H4 (cell line): ENCODE data around the gene TCP11X1. TPM values are rescaled to one million over a fixed set of nuclear protein-coding genes. Genes with fewer than 3 reads are reported as not detected.
"Not testable (repeated sequence)": the region's sequence is repeated elsewhere in the genome, so short reads cannot be mapped to it uniquely, and the experiment has no call there.

Experiments
- DNase-seq: peaks from one replicate; pipeline ENCODE4 v3.0.0-alpha.2; 2015; ENCODE audit warnings: low spot score
- total RNA-seq: library from RNA; depleted of rRNA; stranded (reverse); fragments of >200 nt; shearing (Covaris generic); gene quantifications from 2 replicates; pipeline ENCODE4 v1.2.3, GENCODE V29; 2014; rRNA removed

TCP11X1 gene
- 0.06 TPM in 1 of 2 replicates, not detected in the other for total RNA-seq

GRCh38 chrX:102214986-102215385 is at the start of gene TCP11X1:
TSS of gene TCP11X1 (plus strand) at chrX:102215301.
- not testable (repeated sequence) for DNase-seq

- DNase-seq: no peak
These were observed 29.0 kb upstream of the TCP11X1 start for GRCh38 chrX:102185967-102186720.

- DNase-seq: not testable (repeated sequence)
These were observed 7.2 kb upstream of the TCP11X1 start for GRCh38 chrX:102207940-102208339.

- not testable (repeated sequence) for DNase-seq
These were observed 1.4 kb downstream of the TCP11X1 start for GRCh38 chrX:102216497-102216896.

- DNase-seq: not testable (repeated sequence)
These were observed 20.6 kb downstream of the TCP11X1 start for GRCh38 chrX:102235678-102236077.

GRCh38 chrX:102240265-102240664 is 25.2 kb downstream of the TCP11X1 start:
- not testable (repeated sequence) for DNase-seq

GRCh38 chrX:102246893-102247292 is 31.8 kb downstream of the TCP11X1 start, which contains the start of gene NXF2:
TSS of gene NXF2 (plus strand) at chrX:102247167. CDS start at chrX:102307079, 59,912 bp downstream.
- DNase-seq: not testable (repeated sequence)

- DNase-seq: not testable (repeated sequence)
These were observed 57.1 kb downstream of the TCP11X1 start for GRCh38 chrX:102272231-102272630.

Other genes starting within 250 kb of the TCP11X1 start
- 2.6 and 3.8 TPM in 2 replicates for gene TCEAL2, start 89.6 kb upstream of the TCP11X1 start, total RNA-seq
- gene TCEAL6, start 72.8 kb upstream of the TCP11X1 start, total RNA-seq: not detected in 2 replicates
- 1.3 TPM in 1 of 2 replicates, not detected in the other for gene BEX5, start 59.3 kb upstream of the TCP11X1 start, total RNA-seq
- gene NXF2, start 31.9 kb downstream of the TCP11X1 start, total RNA-seq: 0.15 TPM in 1 of 2 replicates, not detected in the other
- gene NXF2B, start 224.7 kb downstream of the TCP11X1 start, total RNA-seq: 0.15 TPM in 1 of 2 replicates, not detected in the other